ENCODE data around the gene TMPRSS15.

The TMPRSS15 gene

DNA sequence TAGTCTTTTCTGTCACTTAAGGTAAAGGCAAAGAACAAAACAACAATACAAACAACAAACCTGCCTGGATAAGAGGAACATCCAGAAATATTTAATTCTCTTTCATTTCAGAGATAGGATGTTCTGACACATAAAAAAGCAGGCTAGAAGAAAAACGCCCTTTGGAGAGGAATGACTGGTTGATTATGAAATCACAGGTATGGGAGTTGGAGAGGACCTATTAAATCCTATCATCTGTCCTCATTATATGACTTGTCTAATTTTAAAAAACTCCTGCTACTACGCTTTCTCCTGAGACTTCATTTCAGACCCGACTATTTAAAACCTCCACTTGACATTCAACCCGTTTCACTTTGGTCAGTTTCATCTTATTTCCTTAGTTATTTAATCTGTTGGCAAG is 54.1 kb downstream of the TMPRSS15 start:
- H3K36me3 ChIP-seq (ENCODE audit: insufficient read depth, low read length), result no peaks in the 10 kb centered on the region
- 94% methylated on average over 3 of the region's 4 CpGs for WGBS
- H3K4me3 ChIP-seq (ENCODE audit: low read length), result no peak overlapping the region
- H3K9me3 ChIP-seq (ENCODE audit: insufficient read depth, low read depth, low read length), result no peaks in the 10 kb centered on the region
- no peak overlapping the region for H3K27ac ChIP-seq (ENCODE audit: low read depth, low read length)
- no peaks in the 10 kb centered on the region for H3K27me3 ChIP-seq (ENCODE audit: insufficient read depth, low read length)
- no peaks in the 10 kb centered on the region for H3K4me1 ChIP-seq (ENCODE audit: insufficient read depth, low read length)
- H3K9ac ChIP-seq (ENCODE audit: low read depth, low read length), result no peak overlapping the region

DNA sequence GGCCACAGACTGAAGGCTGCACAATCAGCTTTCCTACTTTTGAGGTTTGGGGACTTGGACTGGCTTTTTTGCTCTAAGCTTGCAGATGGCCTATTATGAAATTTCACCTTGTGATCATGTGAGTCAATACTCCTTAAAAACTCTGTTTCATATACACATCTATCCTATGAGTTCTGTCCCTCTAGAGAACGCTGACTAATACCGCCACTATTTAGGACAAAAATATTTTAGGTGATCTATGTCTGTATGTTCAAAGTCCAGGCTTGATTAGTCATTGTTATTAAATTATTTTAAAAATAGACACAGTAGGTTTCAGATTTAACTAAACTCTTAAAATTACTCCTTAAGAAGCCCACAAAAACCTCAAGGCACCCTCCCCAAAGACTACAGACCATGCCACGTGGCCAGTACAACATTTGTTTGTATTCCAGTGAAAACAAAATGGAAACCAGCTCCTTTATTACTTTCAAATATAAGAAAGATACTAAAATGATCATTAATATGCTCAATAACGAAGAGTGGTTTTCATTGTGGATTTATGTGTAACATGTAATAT is 63.1 kb downstream of the TMPRSS15 start:
- H3K27ac ChIP-seq (ENCODE audit: low read depth, low read length), result no peak overlapping the region
- no peaks in the 10 kb centered on the region for H3K27me3 ChIP-seq (ENCODE audit: insufficient read depth, low read length)
- no peaks in the 10 kb centered on the region for H3K9me3 ChIP-seq (ENCODE audit: insufficient read depth, low read depth, low read length)
- no peak overlapping the region for H3K9ac ChIP-seq (ENCODE audit: low read depth, low read length)
- 76% methylated on average over 2 of the region's 4 CpGs for WGBS
- H3K4me3 ChIP-seq (ENCODE audit: low read length), result no peak overlapping the region
- no peaks in the 10 kb centered on the region for H3K4me1 ChIP-seq (ENCODE audit: insufficient read depth, low read length)
- H3K36me3 ChIP-seq (ENCODE audit: insufficient read depth, low read length), result no peaks in the 10 kb centered on the region

DNA sequence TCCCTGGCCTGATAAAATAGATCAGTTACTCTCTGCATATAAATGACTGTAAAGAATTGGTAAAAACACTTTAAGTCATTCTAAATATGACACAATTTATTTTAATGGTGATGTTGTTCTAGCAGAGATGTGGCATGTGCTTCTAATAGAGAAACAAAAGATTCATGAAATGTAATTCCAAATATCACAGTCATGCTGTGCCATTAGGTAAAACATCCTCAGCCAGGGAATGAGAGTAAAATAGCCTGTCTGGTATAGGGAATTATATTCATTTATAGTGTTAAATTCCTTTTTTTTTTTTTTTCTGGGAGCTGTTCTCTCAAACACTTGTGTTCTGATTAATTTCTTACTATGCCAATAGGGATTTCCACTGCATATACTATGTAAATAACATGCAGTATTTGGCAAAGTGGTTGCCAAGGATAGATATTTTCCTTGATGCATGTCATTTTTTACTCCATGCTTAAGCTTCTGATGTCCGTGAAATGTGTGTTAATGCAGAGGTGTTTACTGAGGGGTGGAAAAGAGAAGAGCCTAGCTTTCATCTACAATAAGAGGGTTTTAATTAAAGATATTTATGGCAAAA is 67.8 kb downstream of the TMPRSS15 start:
- Histone ChIP-seq H3K9me3 (ENCODE audit: insufficient read depth, low read depth, low read length) (no peaks in the 10 kb centered on the region), H3K27ac (ENCODE audit: low read depth, low read length) (no peak overlapping the region)
- 83% methylated on average over 1 of the region's 1 CpG for WGBS

DNA sequence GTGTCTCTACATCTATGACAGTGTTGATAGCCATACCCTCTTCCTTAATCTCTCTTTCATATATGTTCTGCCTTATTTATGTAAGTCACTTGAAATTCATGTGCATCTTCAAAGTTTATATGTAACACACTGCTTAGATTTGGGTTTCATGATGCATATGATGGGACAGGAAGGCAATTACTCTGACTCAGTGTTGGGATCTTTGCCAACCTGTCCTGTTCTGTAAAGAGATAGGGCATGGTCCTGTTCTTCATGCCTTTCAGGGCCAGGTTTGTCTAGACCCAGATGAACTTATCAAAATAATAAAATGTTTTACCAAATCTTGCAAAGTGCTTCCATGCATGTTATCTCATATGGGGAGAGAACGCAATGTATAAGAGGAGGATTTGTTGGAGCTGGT is 69.5 kb downstream of the TMPRSS15 start:
- Histone ChIP-seq H3K27ac (ENCODE audit: low read depth, low read length) (no peak overlapping the region), H3K27me3 (ENCODE audit: insufficient read depth, low read length) (no peaks in the 10 kb centered on the region), H3K9me3 (ENCODE audit: insufficient read depth, low read depth, low read length) (no peaks in the 10 kb centered on the region), H3K4me1 (ENCODE audit: insufficient read depth, low read length) (no peaks in the 10 kb centered on the region), H3K9ac (ENCODE audit: low read depth, low read length) (no peak overlapping the region), H3K36me3 (ENCODE audit: insufficient read depth, low read length) (no peaks in the 10 kb centered on the region), H3K4me3 (ENCODE audit: low read length) (no peak overlapping the region)
- WGBS, result 100% methylated on average over 1 of the region's 1 CpG

More for the DNA sequence above, 67.8 kb downstream of the TMPRSS15 start:
- Histone ChIP-seq H3K9ac (ENCODE audit: low read depth, low read length) (no peak overlapping the region), H3K4me3 (ENCODE audit: low read length) (no peak overlapping the region), H3K4me1 (ENCODE audit: insufficient read depth, low read length) (no peaks in the 10 kb centered on the region), H3K27me3 (ENCODE audit: insufficient read depth, low read length) (no peaks in the 10 kb centered on the region), H3K36me3 (ENCODE audit: insufficient read depth, low read length) (no peaks in the 10 kb centered on the region)

DNA sequence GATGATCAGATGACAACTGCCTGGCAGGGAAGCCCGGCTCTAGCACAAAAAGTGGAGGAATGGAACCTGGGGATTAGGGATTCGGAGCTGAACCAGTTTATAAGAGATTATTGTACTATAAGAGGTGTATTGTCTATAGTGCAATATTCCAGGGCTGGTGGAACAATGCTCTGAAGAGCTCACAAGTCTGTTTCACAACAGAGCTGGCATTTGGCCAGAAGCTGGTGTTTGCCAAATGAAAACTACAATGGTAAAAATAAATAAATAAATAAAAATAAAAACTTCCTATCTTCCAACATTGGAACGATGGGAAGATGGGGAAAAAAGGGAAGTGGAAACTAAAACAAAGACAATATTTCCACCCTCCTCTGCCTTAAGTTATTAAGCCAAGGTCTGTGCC is 85.4 kb downstream of the TMPRSS15 start:
- WGBS, result 68% methylated on average over 2 of the region's 3 CpGs
- H3K4me3 ChIP-seq (ENCODE audit: low read length), result no peak overlapping the region
- peaks cover 10% of the 10 kb centered on the region; the same call in 1 of the 2 replicates for H3K9me3 ChIP-seq (ENCODE audit: insufficient read depth, low read depth, low read length)
- no peaks in the 10 kb centered on the region for H3K36me3 ChIP-seq (ENCODE audit: insufficient read depth, low read length)
- no peak overlapping the region for H3K27ac ChIP-seq (ENCODE audit: low read depth, low read length)
- H3K9ac ChIP-seq (ENCODE audit: low read depth, low read length), result no peak overlapping the region
- H3K27me3 ChIP-seq (ENCODE audit: insufficient read depth, low read length), result no peaks in the 10 kb centered on the region
- peaks cover 9% of the 10 kb centered on the region; the same call in 1 of the 2 replicates for H3K4me1 ChIP-seq (ENCODE audit: insufficient read depth, low read length)

DNA sequence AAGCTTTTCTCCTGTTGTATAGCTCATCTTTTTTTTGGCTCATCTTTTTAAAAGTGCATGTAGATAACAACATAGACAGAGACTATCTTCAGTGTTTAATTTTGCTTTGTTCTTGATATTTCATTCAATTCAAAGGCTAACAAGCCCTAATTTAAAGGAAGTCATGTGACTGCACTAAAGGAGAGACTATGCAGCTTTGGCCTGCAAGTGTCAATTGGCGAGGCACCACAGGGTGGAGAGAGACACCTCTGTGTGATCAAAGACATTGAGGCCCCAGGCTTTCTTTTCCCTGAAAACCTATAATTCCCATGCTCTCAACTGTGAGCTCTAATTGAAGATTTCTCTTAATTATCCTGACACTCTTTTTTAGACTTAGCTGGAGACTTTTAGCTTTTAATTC is 105.4 kb downstream of the TMPRSS15 start:
- WGBS, result 44% methylated on average over 1 of the region's 1 CpG
- no peaks in the 10 kb centered on the region for H3K9me3 ChIP-seq (ENCODE audit: insufficient read depth, low read depth, low read length)
- H3K36me3 ChIP-seq (ENCODE audit: insufficient read depth, low read length), result no peaks in the 10 kb centered on the region
- no peak overlapping the region for H3K9ac ChIP-seq (ENCODE audit: low read depth, low read length)
- H3K4me1 ChIP-seq (ENCODE audit: insufficient read depth, low read length), result peaks cover 9% of the 10 kb centered on the region; the same call in 1 of the 2 replicates
- H3K27ac ChIP-seq (ENCODE audit: low read depth, low read length), result no peak overlapping the region
- H3K4me3 ChIP-seq (ENCODE audit: low read length), result no peak overlapping the region
- no peaks in the 10 kb centered on the region for H3K27me3 ChIP-seq (ENCODE audit: insufficient read depth, low read length)

DNA sequence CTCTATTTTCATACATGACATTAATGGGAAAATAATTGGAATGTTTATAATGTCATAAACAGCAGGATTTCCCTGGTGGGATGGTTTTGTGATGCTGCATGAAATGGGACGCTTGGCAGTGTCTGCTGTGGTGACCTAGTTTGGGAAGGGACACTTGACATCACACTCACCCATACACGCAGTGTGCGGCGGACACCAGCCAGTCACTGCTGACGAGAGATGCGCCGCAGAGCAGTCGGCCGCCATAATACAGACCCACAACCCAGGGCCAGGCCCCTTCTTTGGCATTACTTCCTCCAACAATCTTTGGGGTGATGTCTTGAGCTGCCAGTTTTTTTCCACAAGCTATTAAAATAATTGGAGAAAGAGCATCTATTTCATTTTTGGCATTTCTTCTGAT is 109.5 kb downstream of the TMPRSS15 start:
- no peaks in the 10 kb centered on the region for H3K36me3 ChIP-seq (ENCODE audit: insufficient read depth, low read length)
- H3K9ac ChIP-seq (ENCODE audit: low read depth, low read length), result no peak overlapping the region
- H3K4me1 ChIP-seq (ENCODE audit: insufficient read depth, low read length), result peaks cover 8% of the 10 kb centered on the region; the same call in 1 of the 2 replicates
- no peak overlapping the region for H3K4me3 ChIP-seq (ENCODE audit: low read length)
- no peak overlapping the region for H3K27ac ChIP-seq (ENCODE audit: low read depth, low read length)
- 90% methylated on average over 9 of the region's 9 CpGs for WGBS
- H3K27me3 ChIP-seq (ENCODE audit: insufficient read depth, low read length), result no peaks in the 10 kb centered on the region
- H3K9me3 ChIP-seq (ENCODE audit: insufficient read depth, low read depth, low read length), result no peaks in the 10 kb centered on the region

DNA sequence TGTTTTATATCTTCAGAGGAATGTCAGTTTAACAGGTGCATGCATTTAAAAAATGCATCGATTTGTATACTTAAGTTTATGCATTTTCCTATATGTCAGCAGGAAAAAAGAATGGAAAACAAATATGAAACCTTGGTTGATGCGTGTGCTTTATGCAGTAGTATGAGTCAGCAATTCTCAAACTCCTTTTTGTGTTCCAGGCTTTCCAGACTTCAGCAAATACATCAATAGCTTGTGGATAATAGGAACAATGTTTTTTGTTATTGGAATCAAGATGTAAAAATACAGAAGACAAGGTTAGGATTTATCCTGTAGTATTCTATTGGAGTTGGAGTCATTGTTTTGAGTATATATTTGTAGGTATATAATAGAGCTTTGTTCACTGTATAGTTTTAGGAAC is 113.7 kb downstream of the TMPRSS15 start:
- no peaks in the 10 kb centered on the region for H3K4me1 ChIP-seq (ENCODE audit: insufficient read depth, low read length)
- H3K36me3 ChIP-seq (ENCODE audit: insufficient read depth, low read length), result no peaks in the 10 kb centered on the region
- no peaks in the 10 kb centered on the region for H3K27me3 ChIP-seq (ENCODE audit: insufficient read depth, low read length)
- WGBS, result 84% methylated on average over 2 of the region's 2 CpGs
- H3K9ac ChIP-seq (ENCODE audit: low read depth, low read length), result no peak overlapping the region
- H3K27ac ChIP-seq (ENCODE audit: low read depth, low read length), result no peak overlapping the region
- no peak overlapping the region for H3K4me3 ChIP-seq (ENCODE audit: low read length)
- H3K9me3 ChIP-seq (ENCODE audit: insufficient read depth, low read depth, low read length), result no peaks in the 10 kb centered on the region

DNA sequence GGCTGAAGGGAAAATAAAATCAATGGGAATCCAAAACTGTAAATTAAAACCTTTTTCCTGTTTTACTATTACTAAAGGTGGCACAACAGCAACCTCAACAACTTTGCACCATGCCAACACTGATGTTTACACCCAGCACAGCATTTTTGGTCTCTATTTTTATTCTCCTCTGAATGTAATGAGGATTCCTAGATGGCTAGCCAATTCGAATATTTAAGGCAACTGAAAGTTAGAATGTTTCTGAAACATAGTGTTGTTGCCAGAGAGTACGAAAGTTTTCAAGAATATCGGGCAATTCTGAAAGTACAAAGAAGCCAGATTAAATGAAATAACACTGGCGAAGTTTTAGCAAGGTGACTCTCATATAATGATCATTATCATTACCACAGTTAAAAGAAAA is 118.2 kb downstream of the TMPRSS15 start:
- H3K4me1 ChIP-seq (ENCODE audit: insufficient read depth, low read length), result no peaks in the 10 kb centered on the region
- no peak overlapping the region for H3K27ac ChIP-seq (ENCODE audit: low read depth, low read length)
- H3K27me3 ChIP-seq (ENCODE audit: insufficient read depth, low read length), result no peaks in the 10 kb centered on the region
- H3K36me3 ChIP-seq (ENCODE audit: insufficient read depth, low read length), result no peaks in the 10 kb centered on the region
- no peak overlapping the region for H3K9ac ChIP-seq (ENCODE audit: low read depth, low read length)
- no peak overlapping the region for H3K4me3 ChIP-seq (ENCODE audit: low read length)
- WGBS, result 95% methylated on average over 3 of the region's 4 CpGs
- no peaks in the 10 kb centered on the region for H3K9me3 ChIP-seq (ENCODE audit: insufficient read depth, low read depth, low read length)

DNA sequence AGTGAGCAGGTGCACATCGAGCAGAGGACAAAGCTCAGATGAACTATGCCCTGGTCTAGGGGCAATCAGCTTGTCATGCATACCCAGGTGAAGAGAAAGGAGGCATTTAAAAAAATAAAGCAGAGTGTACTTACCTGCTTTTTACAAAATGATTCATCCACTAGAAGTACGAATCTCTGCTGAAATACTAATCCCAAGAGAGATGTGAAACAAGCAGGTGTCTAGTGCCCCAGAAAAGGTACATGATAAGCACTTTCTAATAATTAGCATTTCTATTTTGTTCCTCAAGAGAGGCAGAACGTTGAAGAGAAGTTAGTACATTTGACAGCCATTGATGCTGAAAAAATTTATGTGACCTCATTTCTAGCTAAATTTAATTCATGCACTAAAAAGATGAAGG is 127.8 kb downstream of the TMPRSS15 start:
- Histone ChIP-seq H3K9ac (ENCODE audit: low read depth, low read length) (no peak overlapping the region), H3K36me3 (ENCODE audit: insufficient read depth, low read length) (no peaks in the 10 kb centered on the region), H3K9me3 (ENCODE audit: insufficient read depth, low read depth, low read length) (no peaks in the 10 kb centered on the region), H3K27ac (ENCODE audit: low read depth, low read length) (no peak overlapping the region), H3K4me1 (ENCODE audit: insufficient read depth, low read length) (no peaks in the 10 kb centered on the region), H3K27me3 (ENCODE audit: insufficient read depth, low read length) (no peaks in the 10 kb centered on the region), H3K4me3 (ENCODE audit: low read length) (no peak overlapping the region)
- WGBS, result 81% methylated on average over 3 of the region's 3 CpGs

DNA sequence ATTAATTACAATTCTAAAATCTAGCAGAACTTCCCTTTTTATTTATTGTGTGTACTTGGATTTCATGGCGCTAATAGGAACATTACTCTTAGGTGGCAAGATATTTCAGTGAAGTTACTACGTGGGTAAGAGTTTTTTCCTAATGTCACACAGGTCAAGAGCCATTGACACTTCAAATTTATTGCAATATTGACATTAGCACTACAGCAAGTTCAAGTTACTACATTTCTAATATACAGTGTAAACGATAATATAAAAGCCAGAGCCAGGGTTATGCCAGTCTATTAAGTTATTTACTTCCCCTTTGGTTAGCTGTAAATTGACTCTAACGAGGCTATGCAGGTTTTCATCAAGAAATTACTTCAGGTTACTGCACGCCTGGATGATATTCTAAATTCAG is 129.2 kb downstream of the TMPRSS15 start:
- no peaks in the 10 kb centered on the region for H3K27me3 ChIP-seq (ENCODE audit: insufficient read depth, low read length)
- H3K9me3 ChIP-seq (ENCODE audit: insufficient read depth, low read depth, low read length), result no peaks in the 10 kb centered on the region
- H3K9ac ChIP-seq (ENCODE audit: low read depth, low read length), result no peak overlapping the region
- H3K4me3 ChIP-seq (ENCODE audit: low read length), result no peak overlapping the region
- H3K36me3 ChIP-seq (ENCODE audit: insufficient read depth, low read length), result no peaks in the 10 kb centered on the region
- no peak overlapping the region for H3K27ac ChIP-seq (ENCODE audit: low read depth, low read length)
- 93% methylated on average over 5 of the region's 5 CpGs for WGBS
- H3K4me1 ChIP-seq (ENCODE audit: insufficient read depth, low read length), result no peaks in the 10 kb centered on the region

DNA sequence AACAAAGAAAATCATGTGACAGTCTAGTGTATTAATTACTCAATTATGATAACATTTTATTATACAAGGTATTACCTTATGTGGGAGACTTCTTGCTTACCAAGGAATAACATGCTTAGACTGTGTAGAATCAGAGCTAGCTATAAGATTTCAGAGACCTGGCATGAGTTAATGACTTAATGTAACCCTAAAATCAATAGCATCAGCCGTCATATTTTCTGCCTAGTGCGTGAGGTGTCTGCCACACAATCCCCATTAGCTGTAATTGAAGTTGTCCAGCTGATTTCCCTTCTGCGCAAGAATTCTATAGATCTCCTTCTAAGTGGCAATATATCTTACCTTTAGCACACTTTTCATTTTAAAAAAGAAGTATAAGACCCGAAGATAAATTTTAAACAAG is 130.2 kb downstream of the TMPRSS15 start:
- H3K9me3 ChIP-seq (ENCODE audit: insufficient read depth, low read depth, low read length), result no peaks in the 10 kb centered on the region
- H3K4me3 ChIP-seq (ENCODE audit: low read length), result no peak overlapping the region
- no peak overlapping the region for H3K9ac ChIP-seq (ENCODE audit: low read depth, low read length)
- H3K36me3 ChIP-seq (ENCODE audit: insufficient read depth, low read length), result no peaks in the 10 kb centered on the region
- no peak overlapping the region for H3K27ac ChIP-seq (ENCODE audit: low read depth, low read length)
- WGBS, result 95% methylated on average over 4 of the region's 4 CpGs
- H3K4me1 ChIP-seq (ENCODE audit: insufficient read depth, low read length), result no peaks in the 10 kb centered on the region
- no peaks in the 10 kb centered on the region for H3K27me3 ChIP-seq (ENCODE audit: insufficient read depth, low read length)

Measured in HUES64 (cell line).